Naive thymus-derived CD4-positive, alpha-beta T cell (primary cell): ENCODE measurements around the gene HOXA1. TPM values are rescaled to one million over a fixed set of nuclear protein-coding genes. Genes with fewer than 3 reads are reported as not detected.
A peak's percentile ranks its signal among the peaks of the same experiment; 100 is the strongest.

Experiments
- ATAC-seq: fragments of 150-1000 bp; cut with Tn5 transposase; 2 replicates; pipeline ENCODE4 v1.10.0; 2021; ENCODE audit warnings: mild to moderate bottlenecking, moderate library complexity
- CTCF ChIA-PET: fragments of 350-600 bp; sonication (Branson Sonifier 250); formaldehyde crosslinking; loops from one replicate; lab custom pipeline; 2021; ENCODE audit warnings: antibody characterized with exemption; lab: Charles Lee
- POLR2A ChIA-PET: fragments of 350-600 bp; sonication (Branson Sonifier 250); formaldehyde crosslinking; loops from one replicate; lab custom pipeline; 2021; ENCODE audit warnings: antibody characterized with exemption, inconsistent platforms; lab: Charles Lee
- DNase-seq, 9 donors: peaks; one replicate each; pipeline versions ENCODE4 v3.0.0 to v3.0.0-alpha.2; 2020 to 2022; ENCODE audit warnings: mixed read lengths in 1 of 9
- H3K27ac ChIP-seq: one replicate; pipeline ENCODE4 v1.7.0; 2013; ENCODE audit warnings: mild to moderate bottlenecking, low read depth, low read length, moderate library complexity
- H3K27me3 ChIP-seq, 2 donors: one replicate each; pipeline ENCODE4 v1.7.0; 2013; ENCODE audit warnings: low read length in 2 of 2, mild to moderate bottlenecking in 2 of 2, moderate library complexity in 2 of 2; ENCODE audit not compliant: control insufficient read depth in 2 of 2, insufficient read depth in 2 of 2
- H3K36me3 ChIP-seq, 3 experiments: 1 replicate in 2 of 3; 2 replicates in 1 of 3; pipeline ENCODE4 v1.7.0; 2013; ENCODE audit warnings: low read length in 3 of 3, mild to moderate bottlenecking in 3 of 3, moderate library complexity in 1 of 3; ENCODE audit not compliant: insufficient read depth in 3 of 3, control insufficient read depth in 2 of 3
- H3K4me1 ChIP-seq, 2 donors: one replicate each; pipeline ENCODE4 v1.7.0; 2013; ENCODE audit warnings: low read length in 2 of 2, mild to moderate bottlenecking in 2 of 2, moderate library complexity in 1 of 2; ENCODE audit not compliant: control insufficient read depth in 2 of 2, insufficient read depth in 2 of 2
- H3K4me3 ChIP-seq: 2 replicates; pipeline ENCODE4 v1.7.0; 2013; ENCODE audit warnings: mild to moderate bottlenecking, low read length
- H3K9me3 ChIP-seq, 3 experiments: 1 replicate in 2 of 3; 2 replicates in 1 of 3; pipeline ENCODE4 v1.7.0; 2013; ENCODE audit warnings: low read length in 3 of 3; ENCODE audit not compliant: control insufficient read depth in 2 of 3
- H3K27ac Mint-ChIP-seq, 9 donors: one replicate each; pipeline ENCODE4 v1.8.0; 2020 to 2022; ENCODE audit warnings: mixed read lengths in 9 of 9, mild to moderate bottlenecking in 8 of 9, moderate library complexity in 5 of 9, inconsistent platforms in 2 of 9
- H3K27me3 Mint-ChIP-seq, 5 donors: one replicate each; pipeline ENCODE4 v1.8.0; 2021 to 2022; ENCODE audit warnings: mixed read lengths in 5 of 5, mild to moderate bottlenecking in 1 of 5
- H3K36me3 Mint-ChIP-seq, 5 donors: one replicate each; pipeline ENCODE4 v1.8.0; 2020 to 2022; ENCODE audit warnings: mixed read lengths in 5 of 5, mild to moderate bottlenecking in 3 of 5, inconsistent platforms in 1 of 5
- H3K4me1 Mint-ChIP-seq, 7 donors: one replicate each; pipeline ENCODE4 v1.8.0; 2020 to 2022; ENCODE audit warnings: mixed read lengths in 7 of 7, mild to moderate bottlenecking in 3 of 7, inconsistent platforms in 1 of 7
- H3K4me3 Mint-ChIP-seq, 10 donors: one replicate each; pipeline ENCODE4 v1.8.0; 2020 to 2022; ENCODE audit warnings: mild to moderate bottlenecking in 10 of 10, mixed read lengths in 10 of 10, moderate library complexity in 6 of 10, inconsistent platforms in 2 of 10
- H3K9me3 Mint-ChIP-seq, 11 donors: one replicate each; pipeline ENCODE4 v1.8.0; 2020 to 2022; ENCODE audit warnings: mixed read lengths in 11 of 11, mild to moderate bottlenecking in 4 of 11, inconsistent platforms in 1 of 11, moderate library complexity in 1 of 11
- intact Hi-C, 2 donors: fragments of 100-400 bp; cut with micrococcal nuclease; formaldehyde crosslinking; loops; one replicate each; pipeline ENCODE4 v1.15.1; 2023
- polyA plus RNA-seq, 2 donors: library from polyadenylated mRNA; unstranded; fragments of 300-500 nt; fragmentation: Illumina TruSeq; gene quantifications; one replicate each; pipeline ENCODE4 v1.2.3, GENCODE V29; 2021
- total RNA-seq, 6 experiments: library from RNA in 5 of 6; stranded (reverse) in 5 of 6; gene quantifications; 1 replicate in 5 of 6; 2 replicates in 1 of 6; pipeline ENCODE4 v1.2.3 and lab custom pipeline; 2021 to 2026

HOXA1 gene
- total and polyA plus RNA-seq, 7 experiments from 2014 or later: 0.09 to 1.1 (median 0.25) TPM; not detected in 1

DNA sequence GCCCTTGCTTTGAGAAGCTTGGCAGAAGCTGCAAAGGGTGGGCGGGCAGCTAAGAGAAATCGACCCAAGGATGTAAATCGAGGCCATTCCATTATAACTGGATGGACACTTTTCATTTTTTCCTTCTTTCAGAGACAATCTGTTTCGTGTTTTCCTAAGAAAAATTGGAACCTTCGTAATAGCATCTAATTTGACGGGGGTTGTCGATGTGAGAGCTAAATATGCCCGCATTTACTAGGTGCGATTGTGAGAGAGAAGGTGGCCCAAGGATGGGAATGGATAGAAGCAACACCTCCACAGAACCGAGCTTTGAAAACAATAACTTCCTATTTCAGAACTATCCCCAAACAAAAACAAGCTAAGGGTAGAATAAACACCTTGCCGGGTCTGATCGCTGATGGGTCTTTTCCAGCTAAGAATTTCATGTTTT is 35.6 kb upstream of the HOXA1 start:
- intact Hi-C loops: loop anchor here (2.0 to 5.0 kb wide), 2 partner anchors 34 to 35 kb away; partner anchors contain the start of gene HOXA1 (in 1 of the 2)
- ChIA-PET POLR2A (no interaction called here), CTCF (no interaction called here)
- Mint-ChIP-seq H3K9me3 (no peaks in the 10 kb centered on the region), H3K4me3 (peak overlapping the region; percentile 28 to 88 (median 68)), H3K36me3 (peaks cover 0 to 2% (median 0%) of the 10 kb centered on the region in 5 donors), H3K27ac (peak overlapping the region in 5 of 9 donors; percentile 29 to 73 (median 51)), H3K4me1 (peaks cover 0 to 18% (median 4%) of the 10 kb centered on the region in 7 donors), H3K27me3 (peaks cover 34 to 72% (median 61%) of the 10 kb centered on the region in 5 donors)
- Histone ChIP-seq H3K9me3 (no peaks in the 10 kb centered on the region), H3K27me3 (peaks cover 0 to 6% of the 10 kb centered on the region in 2 donors), H3K36me3 (no peaks in the 10 kb centered on the region), H3K27ac (peak overlapping the region; percentile 63), H3K4me3 (peak overlapping the region; percentile 72), H3K4me1 (no peaks in the 10 kb centered on the region)
- DNase-seq: no peak
- no peak for ATAC-seq

DNA sequence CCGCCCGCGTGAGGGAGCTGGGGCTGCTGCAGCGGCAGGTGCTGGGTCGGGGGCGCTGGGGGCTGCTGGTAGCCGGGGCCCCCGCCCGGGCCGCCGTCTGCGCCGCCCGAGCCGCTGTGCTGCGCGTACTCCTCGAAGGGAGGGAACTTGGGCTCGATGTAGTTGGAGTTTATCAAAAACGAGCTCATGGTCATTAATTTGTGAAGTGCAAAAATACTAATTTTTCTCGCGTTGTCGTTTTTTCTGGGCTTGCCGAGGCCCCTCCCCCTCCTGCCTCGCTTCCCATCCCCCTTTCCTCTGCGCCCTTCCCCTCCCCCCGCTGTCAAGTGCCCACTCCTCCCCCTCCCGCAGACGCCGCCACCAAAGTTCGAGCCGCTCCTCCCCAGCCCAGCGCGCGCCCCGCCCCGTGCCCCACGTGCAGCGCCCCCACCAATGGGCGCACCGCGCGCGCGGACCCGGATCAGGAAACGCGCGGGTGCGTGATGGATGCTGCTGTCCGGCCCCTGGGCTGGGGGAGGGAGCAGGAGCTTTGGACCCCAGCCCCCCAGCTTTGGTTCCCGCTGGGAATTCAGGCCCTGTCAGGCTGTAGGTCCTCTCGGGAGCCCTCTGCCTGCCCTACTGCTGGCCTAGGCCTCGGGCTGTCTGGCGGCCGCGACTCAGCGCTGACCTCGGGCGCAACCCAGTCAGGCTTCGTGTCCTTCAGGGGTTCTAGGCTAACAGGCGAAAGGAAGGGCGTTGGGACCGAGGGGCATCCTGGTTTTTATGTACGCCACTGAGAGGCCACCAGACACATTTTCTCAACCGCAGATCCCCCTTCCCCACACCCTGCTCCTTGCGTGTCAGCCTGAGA is 35.0 kb upstream of the HOXA1 start, which contains the start of gene HOXA4:
TSS of gene HOXA4 (minus strand) at position 218 of the 850 bp plus-strand sequence. CDS start at position 194, 24 bp downstream.
- Mint-ChIP-seq H3K36me3 (peaks cover 0 to 2% (median 0%) of the 10 kb centered on the region in 5 donors), H3K27ac (peak within 1 kb of the TSS in 5 of 9 donors; percentile 29 to 84 (median 73))

GRCh38 chr7:27129729-27130539 is 34.1 kb upstream of the HOXA1 start:
- peak overlapping the region; percentile 72 for H3K4me3 ChIP-seq
- Mint-ChIP-seq H3K27ac (no peak overlapping the region), H3K4me3 (peak overlapping the region in 8 of 10 donors; percentile 15 to 66 (median 36)), H3K4me1 (peaks cover 0 to 13% (median 0%) of the 10 kb centered on the region in 7 donors), H3K9me3 (no peaks in the 10 kb centered on the region), H3K27me3 (peaks cover 34 to 68% (median 57%) of the 10 kb centered on the region in 5 donors), H3K36me3 (peaks cover 0 to 2% (median 0%) of the 10 kb centered on the region in 5 donors)
- ChIA-PET CTCF (no interaction called here), POLR2A (no interaction called here)
- intact Hi-C loops: loop anchor here (2.0 to 5.0 kb wide), 2 partner anchors 33 kb away; partner anchors contain the start of gene HOXA1 (in 1 of the 2)
- H3K27ac ChIP-seq: no peak overlapping the region
- H3K27me3 ChIP-seq: peaks cover 0 to 3% of the 10 kb centered on the region in 2 donors
- H3K4me1 ChIP-seq: no peaks in the 10 kb centered on the region
- DNase-seq (no peak), ATAC-seq (peak; percentile 36)
- no peaks in the 10 kb centered on the region for H3K9me3 ChIP-seq
- H3K36me3 ChIP-seq: no peaks in the 10 kb centered on the region

More for the DNA sequence above, 35.0 kb upstream of the HOXA1 start, which contains the start of gene HOXA4:
- DNase-seq (peak; percentile 52 to 90 (median 78)), ATAC-seq (peak; percentile 96)
- no peaks in the 10 kb centered on the region for H3K9me3 ChIP-seq
- peaks cover 0 to 18% (median 2%) of the 10 kb centered on the region in 7 donors for H3K4me1 Mint-ChIP-seq
- H3K27me3 ChIP-seq: peaks cover 0 to 3% of the 10 kb centered on the region in 2 donors
- intact Hi-C loops: loop anchor here (2.0 to 5.0 kb wide), 2 partner anchors 33 to 34 kb away; partner anchors contain the start of gene HOXA1 (in 1 of the 2)
- no peaks in the 10 kb centered on the region for H3K36me3 ChIP-seq
- peak within 1 kb of the TSS; percentile 72 for H3K4me3 ChIP-seq
- CTCF ChIA-PET: no interaction called here
- no peaks in the 10 kb centered on the region for H3K9me3 Mint-ChIP-seq
- POLR2A ChIA-PET: interaction anchor here (0.7 kb wide), 1 partner anchor 38 kb away, joined by 4 read pairs; no protein-coding TSS in a partner anchor
- no peaks in the 10 kb centered on the region for H3K4me1 ChIP-seq
- H3K27ac ChIP-seq: peak within 1 kb of the TSS; percentile 63
- peak within 1 kb of the TSS; percentile 44 to 88 (median 68) for H3K4me3 Mint-ChIP-seq
- H3K27me3 Mint-ChIP-seq: peaks cover 32 to 72% (median 58%) of the 10 kb centered on the region in 5 donors

DNA sequence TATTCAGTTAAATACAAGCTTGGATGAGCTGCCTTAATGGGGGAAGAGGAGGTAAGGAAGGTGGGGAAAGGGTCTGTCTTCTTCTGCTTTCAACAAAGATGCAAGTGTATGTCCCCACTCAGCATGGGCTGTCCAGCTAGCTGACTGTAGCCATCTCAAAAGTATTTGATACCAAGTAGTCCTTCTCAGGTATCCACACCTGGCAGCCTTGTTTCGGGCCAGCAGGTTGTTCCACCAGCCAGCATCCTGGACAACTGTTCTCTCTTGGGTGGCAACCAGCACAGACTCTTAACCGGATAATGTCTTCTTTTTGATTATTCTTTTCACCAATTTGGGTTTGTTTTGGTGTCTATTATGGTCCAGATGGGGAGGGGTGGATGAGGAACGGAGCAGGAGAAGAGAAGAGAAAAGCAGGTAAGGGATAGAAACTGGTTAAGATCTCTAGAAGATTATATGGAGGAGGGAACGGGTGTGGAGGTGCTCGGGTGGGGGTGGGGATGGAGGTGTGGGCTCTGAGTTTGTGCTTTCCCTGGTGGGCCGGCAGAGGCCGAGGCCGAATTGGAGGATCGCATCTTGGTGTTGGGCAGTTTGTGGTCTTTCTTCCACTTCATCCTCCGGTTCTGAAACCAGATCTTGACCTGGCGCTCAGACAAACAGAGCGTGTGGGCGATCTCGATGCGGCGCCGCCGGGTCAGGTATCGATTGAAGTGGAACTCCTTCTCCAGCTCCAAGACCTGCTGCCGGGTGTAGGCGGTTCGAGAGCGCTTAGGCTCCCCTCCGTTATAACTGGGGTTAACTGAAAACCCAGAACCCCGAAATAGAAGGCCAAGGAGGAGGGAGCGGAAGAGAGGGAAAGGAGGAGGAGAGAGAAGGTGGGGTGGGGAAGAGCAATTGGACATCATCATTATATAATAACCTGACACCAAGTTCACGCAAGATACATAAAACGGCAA is 33.3 kb upstream of the HOXA1 start:
- no peaks in the 10 kb centered on the region for H3K4me1 ChIP-seq
- Mint-ChIP-seq H3K4me3 (peak overlapping the region in 8 of 10 donors; percentile 15 to 66 (median 42)), H3K27ac (peak overlapping the region in 2 of 9 donors; percentile 23 to 60)

GRCh38 chr7:27128034-27128433 is 32.2 kb upstream of the HOXA1 start:
- DNase-seq: no peak
- peaks cover 0 to 2% (median 0%) of the 10 kb centered on the region in 7 donors for H3K4me1 Mint-ChIP-seq
- ATAC-seq: no peak
- ChIA-PET POLR2A (no interaction called here), CTCF (no interaction called here)
- H3K27ac Mint-ChIP-seq: no peak overlapping the region
- Histone ChIP-seq H3K4me3 (no peak overlapping the region), H3K27ac (no peak overlapping the region), H3K27me3 (no peaks in the 10 kb centered on the region), H3K9me3 (no peaks in the 10 kb centered on the region), H3K4me1 (no peaks in the 10 kb centered on the region), H3K36me3 (no peaks in the 10 kb centered on the region)
- intact Hi-C loops: no loop called here
- peaks cover 0 to 2% (median 0%) of the 10 kb centered on the region in 5 donors for H3K36me3 Mint-ChIP-seq
- peaks cover 36 to 61% (median 50%) of the 10 kb centered on the region in 5 donors for H3K27me3 Mint-ChIP-seq
- no peak overlapping the region for H3K4me3 Mint-ChIP-seq
- H3K9me3 Mint-ChIP-seq: no peaks in the 10 kb centered on the region

More for the DNA sequence above, 33.3 kb upstream of the HOXA1 start:
- no peak for ATAC-seq
- Histone ChIP-seq H3K9me3 (no peaks in the 10 kb centered on the region), H3K27me3 (no peaks in the 10 kb centered on the region), H3K4me3 (no peak overlapping the region), H3K27ac (no peak overlapping the region), H3K36me3 (no peaks in the 10 kb centered on the region)
- Mint-ChIP-seq H3K9me3 (no peaks in the 10 kb centered on the region), H3K4me1 (peaks cover 0 to 4% (median 0%) of the 10 kb centered on the region in 7 donors), H3K36me3 (peaks cover 0 to 2% (median 0%) of the 10 kb centered on the region in 5 donors), H3K27me3 (peaks cover 34 to 60% (median 59%) of the 10 kb centered on the region in 5 donors)
- intact Hi-C loops: no loop called here
- ChIA-PET CTCF (no interaction called here), POLR2A (no interaction called here)
- no peak for DNase-seq
